WTC11 (cell line): ENCODE data around the gene LYRM4.

Source experiments
- AFF4 ChIP-seq: sonication (generic); formaldehyde crosslinking; IDR thresholded peaks from 2 replicates; pipeline ENCODE4 v1.8.1; 2023; ENCODE audit warnings: mild to moderate bottlenecking, missing genetic modification reagents, borderline replicate concordance
- ELF4 ChIP-seq: sonication (generic); formaldehyde crosslinking; IDR thresholded peaks from 2 replicates; pipeline ENCODE4 v1.8.1; 2022; ENCODE audit warnings: low read depth, mild to moderate bottlenecking, moderate library complexity, missing genetic modification reagents
- ESRRA ChIP-seq: sonication (generic); formaldehyde crosslinking; IDR thresholded peaks from 2 replicates; pipeline ENCODE4 v1.8.1; 2022; ENCODE audit warnings: mild to moderate bottlenecking, missing genetic modification reagents, borderline replicate concordance
- FOXK1 ChIP-seq: sonication (generic); formaldehyde crosslinking; IDR thresholded peaks from 2 replicates; pipeline ENCODE4 v1.8.0; 2022; ENCODE audit warnings: mild to moderate bottlenecking, moderate library complexity, missing genetic modification reagents
- JAZF1 ChIP-seq: fragments of 250-450 bp; sonication (Bioruptor Pico); IDR thresholded peaks from 2 replicates; pipeline ENCODE4 v1.9.0; 2021; ENCODE audit warnings: moderate library complexity, mild to moderate bottlenecking, inconsistent platforms
- NFATC4 ChIP-seq: fragments of 250-450 bp; sonication (Bioruptor Pico); IDR thresholded peaks from 2 replicates; pipeline ENCODE4 v1.9.0; 2021; ENCODE audit warnings: mild to moderate bottlenecking
- TEAD4 ChIP-seq: sonication (generic); formaldehyde crosslinking; IDR thresholded peaks from 2 replicates; pipeline ENCODE4 v1.8.0; 2022; ENCODE audit warnings: mild to moderate bottlenecking, missing genetic modification reagents
- TF ChIP-seq, protein P1 (sequence below): fragments of 200-600 bp; IDR thresholded peaks from 2 replicates; pipeline ENCODE4 v1.8.0; 2022; ENCODE audit warnings: antibody characterized with exemption

- TF ChIP-seq JAZF1 (no peak), TEAD4 (CRISPR knock-in tag) (no peak), FOXK1 (CRISPR knock-in tag) (no peak), ESRRA (CRISPR knock-in tag) (no peak), NFATC4 (CRISPR knock-in tag) (no peak), AFF4 (CRISPR knock-in tag) (no peak), ELF4 (no peak)
- TF ChIP-seq, protein P1, sequence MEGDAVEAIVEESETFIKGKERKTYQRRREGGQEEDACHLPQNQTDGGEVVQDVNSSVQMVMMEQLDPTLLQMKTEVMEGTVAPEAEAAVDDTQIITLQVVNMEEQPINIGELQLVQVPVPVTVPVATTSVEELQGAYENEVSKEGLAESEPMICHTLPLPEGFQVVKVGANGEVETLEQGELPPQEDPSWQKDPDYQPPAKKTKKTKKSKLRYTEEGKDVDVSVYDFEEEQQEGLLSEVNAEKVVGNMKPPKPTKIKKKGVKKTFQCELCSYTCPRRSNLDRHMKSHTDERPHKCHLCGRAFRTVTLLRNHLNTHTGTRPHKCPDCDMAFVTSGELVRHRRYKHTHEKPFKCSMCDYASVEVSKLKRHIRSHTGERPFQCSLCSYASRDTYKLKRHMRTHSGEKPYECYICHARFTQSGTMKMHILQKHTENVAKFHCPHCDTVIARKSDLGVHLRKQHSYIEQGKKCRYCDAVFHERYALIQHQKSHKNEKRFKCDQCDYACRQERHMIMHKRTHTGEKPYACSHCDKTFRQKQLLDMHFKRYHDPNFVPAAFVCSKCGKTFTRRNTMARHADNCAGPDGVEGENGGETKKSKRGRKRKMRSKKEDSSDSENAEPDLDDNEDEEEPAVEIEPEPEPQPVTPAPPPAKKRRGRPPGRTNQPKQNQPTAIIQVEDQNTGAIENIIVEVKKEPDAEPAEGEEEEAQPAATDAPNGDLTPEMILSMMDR, result no peak
Measured at GRCh38 chr6:5068153-5068751, 192.5 kb downstream of the LYRM4 start.
